Measurements from ENCODE around the gene MYL4.

DNA sequence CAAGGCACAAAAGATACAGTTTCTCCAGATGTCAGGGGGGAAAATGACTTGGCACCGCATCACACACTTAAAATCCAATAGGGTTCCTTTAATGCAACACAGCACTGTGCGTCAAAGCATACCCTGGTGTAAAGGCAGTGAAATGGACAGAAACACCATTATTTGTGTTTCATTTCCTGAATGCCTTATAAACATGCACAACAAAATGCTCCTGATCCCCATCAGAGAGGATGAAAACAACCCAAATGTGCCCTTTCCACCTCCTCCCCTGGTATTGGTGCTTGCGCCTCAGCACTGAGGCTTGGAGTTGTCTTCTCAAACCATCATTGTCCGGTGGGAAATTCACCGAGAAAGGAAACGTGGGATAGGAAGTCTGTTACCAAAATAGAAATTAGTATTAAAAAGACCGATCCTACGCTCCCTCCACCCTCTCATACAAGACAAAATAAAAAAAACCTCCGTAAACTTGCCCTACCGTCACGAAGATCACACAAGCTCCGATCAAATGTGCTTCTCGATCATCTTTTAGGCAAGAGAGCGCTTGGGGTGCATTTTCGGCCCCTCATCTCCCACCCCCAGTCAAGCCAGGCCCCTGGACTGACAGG lies 20.8 kb upstream of the MYL4 start:
- TF ChIP-seq, protein P1, sequence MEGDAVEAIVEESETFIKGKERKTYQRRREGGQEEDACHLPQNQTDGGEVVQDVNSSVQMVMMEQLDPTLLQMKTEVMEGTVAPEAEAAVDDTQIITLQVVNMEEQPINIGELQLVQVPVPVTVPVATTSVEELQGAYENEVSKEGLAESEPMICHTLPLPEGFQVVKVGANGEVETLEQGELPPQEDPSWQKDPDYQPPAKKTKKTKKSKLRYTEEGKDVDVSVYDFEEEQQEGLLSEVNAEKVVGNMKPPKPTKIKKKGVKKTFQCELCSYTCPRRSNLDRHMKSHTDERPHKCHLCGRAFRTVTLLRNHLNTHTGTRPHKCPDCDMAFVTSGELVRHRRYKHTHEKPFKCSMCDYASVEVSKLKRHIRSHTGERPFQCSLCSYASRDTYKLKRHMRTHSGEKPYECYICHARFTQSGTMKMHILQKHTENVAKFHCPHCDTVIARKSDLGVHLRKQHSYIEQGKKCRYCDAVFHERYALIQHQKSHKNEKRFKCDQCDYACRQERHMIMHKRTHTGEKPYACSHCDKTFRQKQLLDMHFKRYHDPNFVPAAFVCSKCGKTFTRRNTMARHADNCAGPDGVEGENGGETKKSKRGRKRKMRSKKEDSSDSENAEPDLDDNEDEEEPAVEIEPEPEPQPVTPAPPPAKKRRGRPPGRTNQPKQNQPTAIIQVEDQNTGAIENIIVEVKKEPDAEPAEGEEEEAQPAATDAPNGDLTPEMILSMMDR (conservative IDR thresholded peaks at IDR 0.05; ENCODE audit: low read length) = no peak
- no peak for TF ChIP-seq EZH2phosphoT487 (IDR thresholded peaks at IDR 0.05; ENCODE audit: borderline replicate concordance)
